ENCODE results near the gene B3GAT3. TPM values are rescaled to one million over a fixed set of nuclear protein-coding genes. Genes with fewer than 3 reads are reported as not detected.

The B3GAT3 gene
- total and polyA plus RNA-seq, 10 of the 15 experiments (the other 5 are each of a cell fraction or from before 2014, with no cell fraction given), result 0.31 to 52.7 (median 29.8) TPM

- TF ChIP-seq, protein P1, sequence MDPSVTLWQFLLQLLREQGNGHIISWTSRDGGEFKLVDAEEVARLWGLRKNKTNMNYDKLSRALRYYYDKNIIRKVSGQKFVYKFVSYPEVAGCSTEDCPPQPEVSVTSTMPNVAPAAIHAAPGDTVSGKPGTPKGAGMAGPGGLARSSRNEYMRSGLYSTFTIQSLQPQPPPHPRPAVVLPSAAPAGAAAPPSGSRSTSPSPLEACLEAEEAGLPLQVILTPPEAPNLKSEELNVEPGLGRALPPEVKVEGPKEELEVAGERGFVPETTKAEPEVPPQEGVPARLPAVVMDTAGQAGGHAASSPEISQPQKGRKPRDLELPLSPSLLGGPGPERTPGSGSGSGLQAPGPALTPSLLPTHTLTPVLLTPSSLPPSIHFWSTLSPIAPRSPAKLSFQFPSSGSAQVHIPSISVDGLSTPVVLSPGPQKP (IDR thresholded peaks at IDR 0.05; ENCODE audit: low read depth, low read length), result peak; percentile 94
- peak; percentile 94 for TF ChIP-seq CREB1 (IDR thresholded peaks at IDR 0.05; ENCODE audit: low read depth)
- peak in 1 of 2 experiments; percentile 27; a peak in 1 of 4 replicates for TF ChIP-seq EP300 (IDR thresholded peaks at IDR 0.05; ENCODE audit: borderline replicate concordance in 1 of 2, control insufficient read depth in 1 of 2, low read depth in 2 of 2, low read length in 2 of 2)
- TF ChIP-seq HDAC2 (IDR thresholded peaks at IDR 0.05), result no peak
- TF ChIP-seq ZZZ3 (IDR thresholded peaks at IDR 0.05; ENCODE audit: control insufficient read depth, insufficient read length, low read depth), result no peak
- TF ChIP-seq MTA2 (IDR thresholded peaks at IDR 0.05; ENCODE audit: low read depth), result peak; percentile 28; the same call in 1 of the 2 replicates
- TF ChIP-seq TCF7 (IDR thresholded peaks at IDR 0.05; ENCODE audit: borderline replicate concordance), result no peak
- no peak for TF ChIP-seq KLF5 (IDR thresholded peaks at IDR 0.05; ENCODE audit: partially characterized antibody)
- TF ChIP-seq KDM1A (IDR thresholded peaks at IDR 0.05; ENCODE audit: borderline replicate concordance), result no peak
- TF ChIP-seq TAF1 (IDR thresholded peaks at IDR 0.05; ENCODE audit: borderline replicate concordance, low read depth, low read length), result peak; percentile 52; the same call in 1 of the 2 replicates
- peak; percentile 60 for TF ChIP-seq SP1 (IDR thresholded peaks at IDR 0.05; ENCODE audit: low read depth, low read length)
- peak; percentile 91 for TF ChIP-seq RAD51 (IDR thresholded peaks at IDR 0.05)
- TF ChIP-seq GATAD2B (conservative IDR thresholded peaks at IDR 0.05; ENCODE audit: low read depth), result peak; percentile 87
- TF ChIP-seq MEF2A (IDR thresholded peaks at IDR 0.05; ENCODE audit: insufficient read depth, low read depth, low read length), result no peak
- TF ChIP-seq HCFC1 (IDR thresholded peaks at IDR 0.05; ENCODE audit: low read length), result peak; percentile 70
- TF ChIP-seq RELB (IDR thresholded peaks at IDR 0.05; ENCODE audit: low read depth), result 0 out of 2 replicates have a peak, but pooled peaks have one; percentile 22
- TF ChIP-seq SUZ12 (IDR thresholded peaks at IDR 0.05; ENCODE audit: unreplicated experiment), result no peak
- peak; percentile 53; the same call in 1 of the 2 replicates for TF ChIP-seq SREBF1 (IDR thresholded peaks at IDR 0.05; ENCODE audit: low read length)
- no peak for TF ChIP-seq RCOR1 (conservative IDR thresholded peaks at IDR 0.05; ENCODE audit: low read depth, low read length)
- TF ChIP-seq, protein P2, sequence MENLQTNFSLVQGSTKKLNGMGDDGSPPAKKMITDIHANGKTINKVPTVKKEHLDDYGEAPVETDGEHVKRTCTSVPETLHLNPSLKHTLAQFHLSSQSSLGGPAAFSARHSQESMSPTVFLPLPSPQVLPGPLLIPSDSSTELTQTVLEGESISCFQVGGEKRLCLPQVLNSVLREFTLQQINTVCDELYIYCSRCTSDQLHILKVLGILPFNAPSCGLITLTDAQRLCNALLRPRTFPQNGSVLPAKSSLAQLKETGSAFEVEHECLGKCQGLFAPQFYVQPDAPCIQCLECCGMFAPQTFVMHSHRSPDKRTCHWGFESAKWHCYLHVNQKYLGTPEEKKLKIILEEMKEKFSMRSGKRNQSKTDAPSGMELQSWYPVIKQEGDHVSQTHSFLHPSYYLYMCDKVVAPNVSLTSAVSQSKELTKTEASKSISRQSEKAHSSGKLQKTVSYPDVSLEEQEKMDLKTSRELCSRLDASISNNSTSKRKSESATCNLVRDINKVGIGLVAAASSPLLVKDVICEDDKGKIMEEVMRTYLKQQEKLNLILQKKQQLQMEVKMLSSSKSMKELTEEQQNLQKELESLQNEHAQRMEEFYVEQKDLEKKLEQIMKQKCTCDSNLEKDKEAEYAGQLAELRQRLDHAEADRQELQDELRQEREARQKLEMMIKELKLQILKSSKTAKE (IDR thresholded peaks at IDR 0.05; ENCODE audit: low read depth, poor library complexity, severe bottlenecking), result no peak
- no peak for TF ChIP-seq NFXL1 (IDR thresholded peaks at IDR 0.05; ENCODE audit: borderline replicate concordance)
- peak; percentile 59; the same call in 1 of the 2 replicates for TF ChIP-seq EED (IDR thresholded peaks at IDR 0.05; ENCODE audit: low read depth)
- no peak for TF ChIP-seq CBX3 (IDR thresholded peaks at IDR 0.05; ENCODE audit: borderline replicate concordance, low read depth)
- TF ChIP-seq RELA (IDR thresholded peaks at IDR 0.05; ENCODE audit: borderline replicate concordance, partially characterized antibody), result peak; percentile 91
- TF ChIP-seq NFIC (IDR thresholded peaks at IDR 0.05; ENCODE audit: low read depth, low read length), result no peak
- TF ChIP-seq FOXK2 (IDR thresholded peaks at IDR 0.05), result no peak
- TF ChIP-seq DPF2 (IDR thresholded peaks at IDR 0.05), result peak; percentile 66; the same call in 1 of the 2 replicates
- TF ChIP-seq YBX1 (IDR thresholded peaks at IDR 0.05), result no peak
Measured at GRCh38 chr11:62621567-62622470, at the start of gene B3GAT3 (continued).
